GM10266 (cell line): ENCODE measurements around the gene POU6F2.

ENCODE experiments used
- DNase-seq: peaks from one replicate; pipeline ENCODE4 v3.0.0; 2012; ENCODE audit errors: extremely low spot score
- CTCF ChIP-seq: IDR thresholded peaks from 2 replicates; pipeline ENCODE4 v1.5.1; 2012; ENCODE audit warnings: mild to moderate bottlenecking, low read depth; ENCODE audit not compliant: control insufficient read depth, insufficient read depth; ENCODE audit errors: missing control alignments

The POU6F2 gene

GRCh38 chr7:39084349-39084748 lies 106.6 kb downstream of the POU6F2 start:
- no peak for DNase-seq
- TF ChIP-seq CTCF: no peak

- no peak for DNase-seq
- no peak for TF ChIP-seq CTCF
These were observed 107.5 kb downstream of the POU6F2 start for GRCh38 chr7:39085189-39085588.

DNA sequence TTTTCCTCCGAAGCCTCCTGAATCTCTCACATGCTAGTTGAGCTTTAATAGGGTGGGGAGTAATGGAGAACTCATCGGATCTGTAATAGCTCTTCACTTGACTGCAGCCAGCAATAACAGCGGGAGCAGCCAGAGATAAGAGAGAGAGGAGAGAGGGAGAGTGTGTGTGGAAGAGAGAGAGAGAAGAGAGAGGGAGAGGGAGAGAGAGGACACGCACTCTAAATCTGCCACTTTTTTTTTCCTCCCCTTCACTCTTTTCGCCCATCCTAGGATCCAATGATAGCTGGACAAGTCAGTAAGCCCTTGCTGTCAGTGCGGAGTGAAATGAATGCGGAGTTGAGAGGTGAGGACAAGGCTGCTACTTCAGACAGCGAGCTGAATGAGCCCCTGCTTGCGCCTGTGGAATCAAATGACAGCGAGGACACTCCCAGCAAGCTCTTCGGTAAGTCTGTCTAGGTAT lies 107.9 kb downstream of the POU6F2 start:
- TF ChIP-seq CTCF: no peak
- no peak for DNase-seq

DNA sequence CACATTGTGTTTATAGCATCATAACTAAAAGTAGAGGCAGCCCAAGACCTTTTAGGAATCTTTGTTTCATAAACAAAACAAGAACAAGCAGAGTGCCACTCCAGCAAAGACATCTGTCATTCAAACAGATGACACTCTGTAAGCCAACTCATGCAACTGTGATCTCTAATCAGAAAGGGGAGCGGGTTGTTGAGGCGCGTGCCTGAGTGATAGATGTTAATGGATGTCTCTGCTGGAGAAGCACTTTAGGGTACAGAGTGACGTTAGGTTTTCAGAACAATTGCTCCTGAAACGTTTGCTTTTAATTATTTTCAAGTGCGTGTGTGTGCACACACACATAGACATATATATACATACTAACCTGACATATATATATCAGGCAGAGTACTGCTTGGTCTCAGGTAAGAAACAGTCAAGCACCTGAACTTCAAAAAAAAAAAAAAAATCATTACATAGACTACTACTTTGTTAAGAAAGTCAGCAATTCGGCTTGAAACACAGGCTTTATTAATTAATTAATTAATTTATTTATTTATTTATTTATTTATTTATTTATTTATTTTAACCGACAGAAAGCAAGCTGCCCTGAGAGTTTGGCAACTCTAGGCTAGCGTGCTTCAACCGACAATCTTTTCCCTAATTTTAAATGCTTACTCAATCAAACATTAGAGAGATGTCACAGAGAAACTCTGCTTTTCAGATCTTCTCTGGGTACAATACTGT lies 109.1 kb downstream of the POU6F2 start:
- TF ChIP-seq CTCF: no peak
- no peak for DNase-seq

DNA sequence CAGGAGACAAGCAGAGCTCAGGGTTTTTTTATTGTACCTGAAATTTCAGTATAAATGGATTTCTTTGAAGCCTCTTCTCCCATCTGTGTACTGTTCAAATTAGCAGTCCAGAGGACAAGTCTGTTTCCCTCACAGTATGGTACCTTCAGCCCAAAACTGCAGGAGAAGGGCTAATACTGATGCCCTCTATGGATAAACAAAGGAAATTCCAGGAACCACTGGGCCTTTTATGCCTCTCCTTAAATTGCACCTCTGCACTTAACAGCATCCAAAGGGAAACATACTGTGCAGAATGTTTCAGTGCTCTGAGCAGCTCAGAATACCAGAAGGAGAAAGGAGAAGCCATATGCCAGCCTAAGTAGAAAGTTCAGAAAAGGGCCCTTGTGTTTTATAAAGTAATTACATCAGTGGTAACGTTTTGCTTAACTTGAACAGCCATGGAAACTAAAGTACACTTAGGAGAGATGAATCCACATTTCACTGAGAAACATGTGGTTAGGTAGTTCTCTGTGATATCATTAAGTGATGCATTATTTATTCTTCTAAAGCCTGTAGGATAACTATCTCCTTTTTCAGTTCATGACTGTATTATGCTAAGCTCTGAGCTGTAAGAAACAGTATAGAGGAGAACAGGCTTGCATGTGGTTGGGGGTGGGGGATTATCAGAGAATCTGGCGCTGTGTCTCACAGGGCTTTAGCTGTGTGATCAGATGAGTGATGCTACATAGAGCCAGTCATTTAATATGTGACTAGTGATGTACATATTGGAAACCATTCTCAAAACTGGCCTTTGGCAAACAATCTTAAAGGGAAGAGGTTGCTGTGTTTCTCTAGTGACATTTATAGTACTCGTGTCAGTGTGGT lies 111.3 kb downstream of the POU6F2 start:
- no peak for TF ChIP-seq CTCF
- DNase-seq: no peak

GRCh38 chr7:39091145-39091544 lies 113.4 kb downstream of the POU6F2 start:
- TF ChIP-seq CTCF: no peak

DNA sequence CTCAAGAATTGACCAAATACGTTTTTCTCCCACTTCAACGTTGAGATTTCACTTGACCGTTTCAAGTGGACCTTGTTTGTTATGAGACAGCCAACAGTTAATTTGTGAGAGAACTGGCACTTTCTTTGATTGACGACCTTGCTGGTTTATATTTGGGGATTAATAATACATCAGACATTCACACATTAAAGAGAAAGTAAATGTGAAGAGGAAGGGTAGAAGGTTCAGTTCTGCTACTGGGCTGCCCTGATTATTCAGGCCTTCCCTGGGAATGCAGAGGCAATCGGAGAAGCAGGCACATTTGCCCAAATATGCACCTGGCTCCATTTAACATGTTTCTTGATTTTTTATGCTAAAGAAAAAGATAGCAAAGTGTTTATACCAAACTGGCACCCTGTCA lies 114.1 kb downstream of the POU6F2 start:
- DNase-seq: no peak
- no peak for TF ChIP-seq CTCF

More at GRCh38 chr7:39091145-39091544, 113.4 kb downstream of the POU6F2 start:
- DNase-seq: no peak
